Stimulated activated CD8-positive, alpha-beta memory T cell treated with anti-CD3 and anti-CD28 coated beads, Interleukin-15, amount 100 ng/mL, for 24 hours (primary cell): Measurements from ENCODE around the gene CDK14.

Experiments used
- DNase-seq: peaks from one replicate; pipeline ENCODE4 v3.0.0-alpha.2; 2020; ENCODE audit warnings: low read depth

Gene CDK14

DNA sequence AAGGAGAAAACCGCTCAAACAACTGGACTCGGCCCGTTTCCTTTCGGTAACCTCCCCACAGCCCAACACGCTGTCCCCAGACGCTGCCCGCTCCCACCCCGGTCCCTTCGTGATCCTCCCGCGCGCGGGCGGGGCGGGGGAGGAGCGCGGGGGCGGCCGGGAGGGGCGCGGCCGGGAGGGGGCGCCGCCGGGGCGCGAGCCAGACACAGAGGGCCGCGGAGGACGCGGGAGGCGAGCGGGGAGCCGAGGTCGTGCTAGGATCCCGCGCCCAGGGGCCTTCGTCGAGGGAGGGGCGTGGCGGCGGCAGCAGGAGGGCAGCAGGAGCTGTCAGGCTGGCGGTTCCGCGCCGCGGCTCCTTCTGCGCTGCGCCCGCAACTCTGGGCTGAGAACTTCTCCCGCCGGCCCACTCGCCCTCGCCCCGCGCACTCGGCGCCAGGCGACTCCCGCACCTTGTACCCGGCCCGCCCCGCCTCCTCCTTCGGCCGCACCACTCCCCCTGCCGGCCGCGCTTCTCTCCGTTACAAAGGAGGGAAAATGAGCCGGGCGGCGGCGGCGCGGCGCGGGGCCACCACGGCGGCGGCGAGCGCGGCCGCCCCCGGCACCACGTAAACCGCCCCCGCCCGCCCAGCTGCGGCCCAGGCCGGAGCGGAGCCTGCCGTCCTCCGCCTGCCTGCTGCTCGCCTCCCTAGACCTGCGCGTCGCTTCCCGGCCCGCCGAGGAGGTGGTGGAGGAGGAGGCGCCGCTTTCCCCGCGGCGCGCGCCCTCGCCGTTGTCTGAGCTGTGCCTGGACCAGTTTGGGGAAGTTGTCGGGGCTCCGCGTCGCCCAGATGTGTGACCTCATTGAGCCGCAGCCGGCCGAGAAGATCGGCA, at the start of gene CDK14:
Gene CDK14 (plus strand): TSS at position 521 of the 870 bp plus-strand sequence. CDS start 307 bp downstream, at position 828.
- no peak for DNase-seq

DNA sequence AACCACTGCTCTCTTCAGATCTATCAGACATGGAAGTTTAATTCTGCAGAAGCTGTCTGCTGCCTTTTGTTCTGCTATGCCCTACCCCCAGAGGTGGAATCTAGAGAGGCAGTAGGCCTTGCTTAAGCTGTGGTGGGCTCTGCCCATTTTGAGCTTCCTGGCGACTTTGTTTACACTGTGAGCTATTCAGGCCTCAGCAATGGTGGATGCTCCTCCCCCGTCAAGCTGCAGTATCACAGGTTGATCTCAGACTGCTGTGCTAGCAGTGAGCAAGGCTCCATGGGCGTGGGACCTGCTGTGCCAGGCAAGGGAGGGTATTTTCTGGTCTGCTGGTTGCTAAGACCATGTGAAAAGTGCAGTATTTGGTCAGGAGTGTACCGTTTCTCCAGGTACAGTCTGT, 45.1 kb upstream of the CDK14 start:
- DNase-seq, result no peak

DNA sequence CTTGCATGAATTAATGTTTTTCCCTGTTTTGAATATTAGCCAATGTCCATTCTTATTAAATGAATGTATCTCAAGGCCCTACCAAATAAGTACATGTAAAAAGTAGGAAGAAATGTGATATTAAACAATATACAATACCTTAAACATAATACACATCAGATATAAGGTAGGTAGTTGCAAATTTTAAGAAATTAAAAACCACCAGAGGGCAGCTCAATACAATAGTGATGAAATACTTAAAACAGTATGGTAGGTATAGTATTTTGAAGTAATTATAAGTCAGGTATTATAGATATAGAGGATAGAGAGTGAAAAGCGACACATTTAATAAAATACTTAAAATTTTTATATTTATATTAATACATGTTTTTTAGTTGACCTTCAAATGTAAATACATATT, 43.6 kb upstream of the CDK14 start:
- DNase-seq, result no peak

DNA sequence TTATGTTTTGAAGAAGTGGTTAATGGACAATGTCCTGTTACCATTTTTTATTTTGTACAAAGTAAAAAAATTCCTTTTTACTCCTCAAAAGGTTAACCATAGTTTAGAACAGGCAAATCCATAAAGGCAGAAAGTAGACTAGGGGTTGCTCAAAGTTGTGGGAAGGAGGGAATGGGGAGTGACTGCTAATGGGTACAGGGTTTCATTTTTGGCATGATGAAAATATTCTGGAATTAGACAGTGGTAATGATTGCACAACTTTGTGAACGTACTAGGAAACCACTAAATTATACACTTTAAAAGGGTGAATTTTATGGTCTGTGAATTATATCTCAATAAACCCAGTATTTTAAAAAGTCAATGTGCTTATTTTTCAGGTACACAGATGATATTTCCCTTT, 35.4 kb upstream of the CDK14 start:
- no peak for DNase-seq

DNA sequence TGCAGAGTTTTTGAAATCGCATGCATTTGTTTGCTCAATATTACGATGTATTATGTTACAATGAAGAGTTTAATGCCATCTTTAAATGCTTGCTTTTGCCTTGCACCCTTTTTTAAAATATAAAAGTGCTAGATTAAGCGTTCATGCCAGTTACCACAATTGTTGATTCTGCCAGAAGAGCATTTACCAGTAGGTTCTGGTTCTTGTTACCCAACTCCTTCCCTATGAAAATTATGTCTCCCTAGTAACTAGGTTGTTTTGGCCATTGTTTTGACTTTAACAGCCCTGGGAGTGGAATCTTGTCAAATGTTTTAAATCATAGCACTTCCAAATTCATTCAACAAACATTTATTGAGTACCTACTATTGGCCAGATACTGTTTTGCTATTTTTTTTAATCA, 32.8 kb upstream of the CDK14 start:
- no peak for DNase-seq

DNA sequence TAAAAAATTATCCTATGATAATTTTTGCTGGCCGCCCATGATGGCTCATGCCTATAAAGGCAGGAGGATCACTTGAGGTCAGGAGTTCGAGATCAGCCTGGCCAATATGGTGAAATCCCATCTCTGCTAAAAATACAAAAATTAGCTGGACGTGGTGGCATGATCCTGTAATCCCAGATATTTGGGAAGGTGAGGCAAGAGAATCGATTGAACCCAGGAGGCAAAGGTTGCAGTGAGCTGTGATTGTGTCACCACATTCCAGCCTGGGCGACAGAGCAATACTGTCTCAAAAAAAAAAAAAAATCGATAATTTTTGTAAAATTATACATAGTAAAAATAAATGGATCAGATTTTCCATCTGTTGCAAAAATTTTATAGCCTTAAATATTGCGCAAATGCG, 31.7 kb upstream of the CDK14 start:
- DNase-seq, result no peak

DNA sequence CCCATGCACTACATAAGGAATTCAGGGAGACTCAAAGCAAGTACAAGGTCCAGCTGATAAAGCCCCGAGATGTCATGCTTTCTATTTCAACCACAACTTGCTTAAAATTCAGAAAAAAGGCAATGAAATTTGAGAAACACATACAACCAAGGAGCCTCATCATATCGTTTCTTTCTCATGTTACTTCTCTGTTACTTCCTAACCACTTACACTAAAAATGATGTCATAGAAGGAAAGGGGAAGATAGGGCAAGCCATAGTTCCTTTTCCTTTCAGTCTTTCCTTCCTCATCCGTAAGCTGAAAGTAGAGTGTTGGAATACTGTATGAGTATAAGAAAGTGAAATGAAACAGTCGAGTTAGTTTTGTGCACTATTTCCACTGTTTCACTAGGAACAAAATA, 27.9 kb upstream of the CDK14 start:
- DNase-seq, result no peak

DNA sequence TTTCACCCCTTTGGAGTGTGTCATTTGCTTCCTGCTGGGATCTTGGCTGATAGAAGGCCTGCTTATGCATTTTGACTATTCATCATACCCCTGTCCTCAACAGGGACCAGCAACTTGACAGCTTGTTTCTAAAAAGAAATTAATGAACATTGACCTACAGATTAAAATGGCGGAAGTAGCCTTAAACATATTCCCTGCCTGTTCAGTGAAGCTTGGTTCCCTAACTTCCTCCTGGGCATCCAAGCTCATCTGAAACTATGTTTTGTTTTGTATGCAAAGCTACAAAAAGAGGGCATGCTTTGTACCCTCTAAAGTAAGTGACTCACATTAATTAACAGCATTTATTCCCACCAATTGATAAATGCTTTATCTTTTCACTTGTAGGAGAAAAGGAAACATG, 26.8 kb upstream of the CDK14 start:
- DNase-seq, result no peak

DNA sequence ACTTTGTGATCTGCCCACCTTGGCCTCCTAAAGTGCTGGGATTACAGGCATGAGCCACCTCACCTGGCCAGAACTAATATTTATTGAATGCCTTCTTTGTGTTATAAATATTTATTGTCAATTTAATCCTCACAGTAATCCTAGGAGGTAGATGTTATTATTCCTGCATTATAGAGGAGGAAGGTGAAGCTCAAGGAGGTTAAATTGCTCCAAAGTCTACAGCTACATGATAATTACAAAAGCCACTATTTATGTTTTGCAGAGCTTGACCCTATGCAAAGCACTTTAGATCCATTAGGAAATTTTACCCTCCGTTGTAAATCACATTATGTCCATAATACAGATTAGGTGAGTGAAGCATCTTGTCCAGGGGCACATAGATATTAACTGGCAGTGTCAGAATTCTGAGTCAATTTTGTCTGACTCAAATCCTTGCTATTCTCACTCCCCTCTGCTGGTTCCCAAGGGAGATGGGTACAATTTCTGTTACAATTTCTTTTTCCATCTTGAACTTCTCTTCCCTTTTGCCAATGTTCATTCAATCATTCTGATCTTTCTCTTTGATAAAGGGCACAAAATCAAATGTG, 25.7 kb upstream of the CDK14 start:
- DNase-seq, result no peak

DNA sequence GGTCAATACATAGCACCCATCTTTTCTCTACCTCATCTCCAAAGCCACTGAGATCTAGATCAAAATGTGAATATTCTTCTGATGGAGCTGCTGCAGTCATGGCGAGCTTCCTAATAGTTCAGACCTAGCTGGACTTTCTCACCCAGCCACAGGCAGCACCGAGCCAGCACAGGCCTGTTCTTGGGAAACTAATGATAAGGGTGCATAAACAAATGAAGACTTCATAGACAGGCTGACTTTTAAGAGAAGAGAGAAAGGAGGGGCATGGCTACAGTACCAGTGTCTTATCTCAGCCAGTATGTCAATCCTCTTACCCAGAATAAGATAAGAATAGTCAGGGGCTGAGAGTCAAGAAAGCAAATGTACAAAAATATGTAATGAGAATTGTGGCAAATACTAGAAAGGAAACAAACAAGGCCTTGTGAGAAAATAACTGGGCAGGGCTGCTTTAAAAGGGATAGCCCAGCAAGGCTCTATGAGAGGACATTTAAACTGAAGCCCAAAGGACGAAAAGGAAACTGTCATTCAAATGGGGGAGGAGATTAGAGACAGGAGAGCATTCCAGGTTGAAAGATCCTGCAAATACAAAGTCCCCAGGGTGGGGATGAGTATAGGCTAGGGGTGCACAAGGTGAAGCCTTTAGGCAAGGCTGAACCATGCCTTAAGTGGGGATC, 21.8 kb upstream of the CDK14 start:
- DNase-seq, result no peak

DNA sequence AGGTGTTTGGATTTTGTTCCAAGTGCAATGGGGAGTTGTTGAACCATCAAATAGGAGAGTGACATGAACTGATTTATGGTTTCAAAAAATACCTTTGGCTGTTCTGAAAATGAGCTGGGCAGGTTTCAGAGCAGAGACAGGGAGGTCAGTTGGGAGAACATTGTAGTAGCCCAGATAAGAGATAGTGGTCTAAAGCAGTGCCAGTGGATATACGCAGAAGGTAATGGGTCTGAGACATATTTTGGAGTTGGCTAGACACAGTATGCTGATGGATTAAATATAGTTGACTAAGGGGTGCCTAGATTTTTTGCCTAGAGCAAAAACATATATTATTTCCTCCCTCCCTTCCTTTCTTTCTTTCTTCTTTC, 21.3 kb upstream of the CDK14 start:
- no peak for DNase-seq

DNA sequence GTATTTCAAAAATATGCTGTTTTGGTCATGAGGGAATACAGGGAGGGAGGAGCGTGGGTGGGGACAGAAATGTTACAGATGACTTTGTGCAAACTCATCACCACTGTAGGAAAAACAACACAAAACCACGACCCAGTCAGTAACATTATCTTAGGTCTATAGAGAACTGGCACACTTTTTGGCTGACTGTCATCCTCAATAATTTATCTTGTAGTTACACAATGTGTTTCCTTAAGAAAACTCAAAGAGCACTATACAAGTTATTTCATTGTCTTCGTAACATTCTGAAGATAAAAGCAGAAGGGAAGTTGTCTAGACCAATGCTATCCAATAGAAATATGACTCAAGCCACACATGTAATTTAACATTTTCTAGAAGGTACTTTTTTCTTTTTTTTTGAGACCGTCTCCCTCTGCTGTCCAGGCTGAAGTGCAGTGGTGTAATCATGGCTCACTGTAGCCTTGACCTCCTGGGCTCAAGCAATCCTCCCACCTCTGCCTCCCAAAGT, 16.9 kb upstream of the CDK14 start:
- no peak for DNase-seq

DNA sequence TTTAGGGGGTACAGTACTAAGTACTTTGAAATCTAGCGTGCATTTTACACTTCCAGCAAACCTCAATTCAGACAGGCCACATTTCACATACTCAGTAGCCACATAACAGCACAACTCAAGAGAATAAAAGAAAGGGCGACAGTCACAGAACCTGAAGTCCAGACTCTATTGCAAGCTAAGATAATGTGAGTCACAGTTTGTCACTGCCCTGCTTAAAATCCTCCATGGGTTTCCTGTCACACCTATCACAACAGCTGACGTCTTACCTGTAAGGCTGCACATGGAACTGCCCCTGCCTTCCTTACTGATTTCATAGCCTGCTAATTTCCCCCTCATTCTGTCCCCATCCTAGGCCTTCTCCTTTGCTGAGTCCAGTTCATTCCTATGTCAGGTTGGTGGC, 16.1 kb upstream of the CDK14 start:
- no peak for DNase-seq

DNA sequence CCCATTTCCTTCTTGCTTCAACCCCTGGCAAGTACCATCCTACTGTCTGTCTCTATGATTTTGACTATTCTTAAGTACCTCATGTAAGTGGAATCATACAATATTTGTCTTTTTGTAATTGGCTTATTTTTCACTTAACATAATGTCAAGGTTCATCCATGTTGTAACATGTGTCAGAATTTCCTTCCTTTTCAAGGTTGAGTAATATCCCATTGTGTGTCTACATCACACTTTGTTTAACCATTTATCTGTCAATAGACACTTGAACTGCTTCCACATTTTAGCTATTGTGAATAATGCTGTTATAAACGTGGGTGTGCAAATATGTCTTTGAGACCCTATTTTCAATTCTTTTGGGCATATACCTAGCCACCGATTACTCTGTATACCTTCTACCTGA, 14.0 kb upstream of the CDK14 start:
- DNase-seq, result no peak

DNA sequence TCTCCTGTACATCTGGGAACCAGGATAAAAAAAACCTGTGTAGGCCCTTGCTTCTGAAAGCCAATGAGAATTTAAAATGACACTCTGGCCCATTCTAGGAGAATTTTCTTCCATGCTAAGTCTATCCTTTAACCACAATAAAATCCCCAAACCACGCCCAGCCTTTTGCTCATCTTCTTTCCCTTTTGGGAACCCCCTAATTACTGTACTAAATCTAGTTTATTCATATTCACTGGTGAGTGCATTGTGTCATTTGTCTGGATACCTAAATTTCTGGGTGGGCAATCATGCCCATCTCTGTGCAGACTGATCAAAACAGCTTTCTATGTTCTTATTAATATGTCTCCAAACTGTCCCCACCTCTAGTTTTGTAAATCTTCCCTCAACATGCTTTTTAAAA, 11.7 kb upstream of the CDK14 start:
- DNase-seq, result no peak

DNA sequence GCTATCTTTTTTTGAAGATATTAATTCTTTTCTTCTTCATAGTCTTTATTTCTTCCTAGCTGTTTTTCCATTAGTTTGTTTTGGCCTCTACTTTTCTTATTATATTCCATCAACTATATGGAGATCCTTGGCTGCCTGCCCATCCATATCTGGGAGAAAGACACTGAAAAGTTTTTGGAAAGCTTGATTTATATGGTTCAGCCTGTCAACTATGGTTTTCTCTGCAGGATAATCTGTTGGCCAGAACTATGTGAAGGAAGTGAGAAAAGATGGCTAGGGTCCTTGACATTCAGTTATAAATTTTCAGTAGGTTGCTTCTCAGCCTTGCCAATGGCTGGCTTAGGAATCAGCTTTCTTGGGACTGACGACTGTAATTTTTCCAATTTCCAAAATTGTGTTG, 10.0 kb upstream of the CDK14 start:
- no peak for DNase-seq

DNA sequence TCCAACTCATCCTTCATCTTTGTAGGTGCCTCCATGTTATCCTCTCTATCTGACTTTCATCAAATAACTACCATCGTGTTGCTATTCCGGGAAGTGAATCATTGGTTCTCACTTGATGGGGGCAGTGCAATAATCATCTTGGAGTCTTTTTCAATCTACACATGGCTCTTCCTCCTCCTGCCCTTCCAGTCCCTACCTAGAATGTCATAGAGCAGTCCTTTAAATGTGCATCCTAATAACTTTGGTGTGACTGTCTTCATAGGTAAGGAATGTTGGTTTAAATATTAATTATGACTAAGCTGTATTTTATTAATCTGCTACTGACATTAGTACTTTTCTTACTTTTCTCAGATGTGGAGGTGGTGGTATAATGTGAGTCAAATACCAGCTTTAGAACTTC, 8.4 kb upstream of the CDK14 start:
- DNase-seq, result no peak

DNA sequence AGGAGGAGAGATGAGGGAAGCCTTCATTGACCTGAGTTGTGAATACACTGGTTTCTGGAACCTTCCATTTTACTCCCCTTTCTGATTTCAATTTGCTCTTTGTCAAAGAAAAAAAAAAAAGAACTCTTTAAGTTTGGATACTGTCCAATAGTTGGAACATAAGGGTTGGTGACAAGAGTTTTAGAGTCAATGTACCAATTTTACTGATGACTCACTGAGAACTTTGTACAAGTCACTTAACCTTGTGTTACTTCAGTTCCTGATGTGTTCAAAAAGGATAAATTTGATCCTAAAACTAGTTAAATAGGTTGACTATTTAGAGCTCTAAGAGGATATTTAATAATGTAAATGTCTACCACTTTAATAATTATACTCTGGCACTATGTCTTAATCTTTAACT, 4.1 kb upstream of the CDK14 start:
- no peak for DNase-seq

DNA sequence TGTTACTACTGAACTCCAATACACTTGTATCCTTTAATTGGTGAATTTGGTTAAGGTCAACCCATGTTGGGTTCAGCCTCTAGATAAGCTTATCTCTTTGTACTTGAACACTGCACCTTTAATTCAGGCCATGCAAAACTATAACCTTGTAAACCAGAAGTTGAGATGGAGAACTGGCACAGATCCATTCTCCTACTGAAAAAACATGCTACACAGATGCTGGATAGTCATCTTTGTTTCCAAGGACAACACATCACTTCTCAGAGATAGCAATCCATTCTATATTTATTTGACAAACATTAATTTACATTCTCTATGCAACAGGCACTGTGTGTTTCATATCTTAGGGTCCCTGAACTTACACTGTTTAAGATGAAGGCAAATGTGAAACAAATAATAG, 2.9 kb upstream of the CDK14 start:
- DNase-seq, result no peak

DNA sequence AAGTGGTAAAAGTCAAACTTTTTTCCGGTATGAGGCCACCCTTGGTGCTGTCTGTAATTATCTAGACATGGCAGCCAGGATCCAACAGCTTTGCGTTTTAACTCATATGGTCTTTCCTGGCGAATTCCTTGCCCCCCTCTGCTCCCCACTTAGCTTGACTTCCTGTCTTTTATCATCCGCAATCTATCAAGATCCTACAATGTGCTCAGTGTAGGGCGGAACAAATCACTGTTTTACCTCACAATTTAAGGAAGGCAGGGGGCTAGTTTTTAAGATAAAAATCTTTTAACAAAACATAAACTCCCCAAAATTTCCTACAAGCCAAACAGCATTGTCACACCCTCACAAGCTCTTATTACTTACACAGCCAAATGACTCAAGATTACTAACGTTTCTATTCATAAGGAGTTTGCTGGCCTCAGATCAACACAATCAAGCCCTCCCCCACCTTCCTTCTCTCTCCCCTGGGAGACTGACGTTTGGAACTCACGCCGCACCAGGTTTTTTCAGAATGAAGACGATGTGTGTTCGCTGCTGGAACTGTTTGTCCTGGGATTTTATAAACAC, 1.3 kb upstream of the CDK14 start:
- no peak for DNase-seq

DNA sequence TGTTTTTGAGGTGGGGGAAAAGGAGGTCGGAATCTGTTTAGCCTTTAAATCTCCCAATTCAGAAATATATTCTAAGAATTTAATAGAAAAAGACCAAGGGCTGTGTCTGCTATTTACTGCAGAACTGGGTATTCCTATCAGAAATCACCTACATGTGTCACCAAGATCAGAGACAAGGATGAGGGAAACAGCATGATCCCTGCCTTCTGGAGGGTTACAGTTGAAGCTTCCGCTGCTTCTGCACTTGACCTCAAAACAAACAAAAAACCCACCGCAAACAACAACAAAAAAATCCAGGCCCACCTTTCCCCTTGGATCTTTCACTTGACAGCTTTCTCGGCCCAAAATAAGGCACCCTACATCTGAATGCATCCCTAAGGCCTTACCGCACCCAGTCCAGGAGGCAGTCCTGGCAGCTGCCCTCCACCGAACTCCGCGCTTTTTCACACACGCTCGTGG, 750 bp upstream of the CDK14 start:
- DNase-seq, result no peak

DNA sequence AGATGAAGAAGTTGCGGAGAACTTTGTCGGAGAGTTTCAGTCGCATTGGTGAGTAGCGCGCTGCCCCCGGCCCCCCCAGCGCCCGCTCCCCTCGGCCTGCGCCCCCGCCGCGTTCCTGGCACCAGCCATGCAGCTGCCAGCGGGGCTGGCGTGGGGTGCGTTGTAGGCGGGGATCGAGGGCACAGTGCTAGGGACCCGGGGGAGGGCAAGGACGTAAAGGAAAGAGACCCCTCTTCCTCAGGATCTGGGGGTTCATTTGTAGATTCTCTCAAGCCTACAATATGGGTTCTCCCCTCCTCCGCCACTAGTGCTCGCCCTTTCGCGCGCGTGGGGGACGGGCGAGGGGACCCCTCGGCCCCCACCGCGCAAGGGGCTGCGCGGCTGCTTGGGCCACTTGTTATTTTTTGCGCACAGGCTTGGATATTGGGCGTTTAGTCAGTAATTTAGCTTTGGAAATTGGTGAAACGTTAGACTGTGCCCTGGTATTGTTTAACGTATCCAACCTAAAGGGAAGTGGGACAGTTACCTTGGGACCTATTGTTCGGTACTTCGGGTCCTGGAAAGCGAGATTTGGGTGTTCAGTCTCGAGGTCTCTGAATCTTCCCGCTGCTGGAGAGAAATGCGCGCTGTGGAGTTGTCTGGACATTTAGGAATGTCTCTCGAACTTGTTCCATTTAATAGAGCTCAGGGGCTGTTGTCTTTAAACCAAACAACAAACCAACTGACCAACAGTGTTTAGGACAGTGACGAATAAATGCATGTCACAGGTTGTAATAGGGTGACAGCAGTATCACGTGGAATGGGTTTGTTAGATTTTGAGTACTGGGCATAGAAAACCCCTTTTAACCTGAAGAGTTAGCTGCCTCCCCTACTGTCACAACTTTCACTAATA, 796 bp downstream of the CDK14 start:
- no peak for DNase-seq
